A673 (cell line): Measurements from ENCODE around the gene VAV2. TPM values are rescaled to one million over a fixed set of nuclear protein-coding genes. Genes with fewer than 3 reads are reported as not detected.

Experiments used
- BruUV-seq: library from RNA; stranded (reverse); fragments of 400-500 nt; replicated peaks from 2 replicates; lab custom pipeline; 2021; lab: Mats Ljungman, UMichigan
- CTCF ChIA-PET: fragments of 300-600 bp; sonication (Branson Sonifier 250); formaldehyde crosslinking; loops from one replicate; lab custom pipeline; 2022; ENCODE audit warnings: antibody characterized with exemption; lab: Charles Lee
- POLR2A ChIA-PET: fragments of 300-600 bp; sonication (Branson Sonifier 250); formaldehyde crosslinking; loops from one replicate; lab custom pipeline; 2022; ENCODE audit warnings: antibody characterized with exemption; ENCODE audit not compliant: low non-redundant PET; lab: Charles Lee
- DNase-seq: peaks from one replicate; pipeline ENCODE4 v3.0.0-alpha.2; 2015; ENCODE audit warnings: low spot score
- H3K27ac ChIP-seq: fragments of 200-600 bp; sonication (generic); 2 replicates; pipeline ENCODE4 v1.5.1; 2016; ENCODE audit warnings: mixed run types, low read depth, mild to moderate bottlenecking, mixed read lengths, antibody characterized with exemption, low read length; ENCODE audit not compliant: poor library complexity, severe bottlenecking
- H3K27me3 ChIP-seq: fragments of 200-600 bp; sonication (generic); replicated peaks from 2 replicates; pipeline ENCODE4 v1.6.1; 2017; ENCODE audit warnings: mixed run types, low read depth, mild to moderate bottlenecking, mixed read lengths, antibody characterized with exemption, low read length; ENCODE audit not compliant: insufficient read depth, poor library complexity
- H3K36me3 ChIP-seq: fragments of 200-600 bp; sonication (generic); 2 replicates; pipeline ENCODE4 v1.6.1; 2016; ENCODE audit warnings: mixed run types, mild to moderate bottlenecking, mixed read lengths, antibody characterized with exemption, low read length; ENCODE audit not compliant: insufficient read depth, poor library complexity, severe bottlenecking
- H3K4me1 ChIP-seq: fragments of 200-600 bp; sonication (generic); 2 replicates; pipeline ENCODE4 v1.6.1; 2017; ENCODE audit warnings: mixed run types, mild to moderate bottlenecking, mixed read lengths, antibody characterized with exemption, low read length; ENCODE audit not compliant: insufficient read depth, poor library complexity, severe bottlenecking
- H3K4me3 ChIP-seq: fragments of 200-600 bp; sonication (generic); 2 replicates; pipeline ENCODE4 v1.5.1; 2016; ENCODE audit warnings: low read depth, mixed run types, mild to moderate bottlenecking, mixed read lengths, low read length; ENCODE audit not compliant: poor library complexity, severe bottlenecking
- H3K9me3 ChIP-seq: fragments of 200-600 bp; sonication (generic); 2 replicates; pipeline ENCODE4 v1.6.1; 2016; ENCODE audit warnings: mixed run types, low read depth, mild to moderate bottlenecking, mixed read lengths, antibody characterized with exemption, low read length; ENCODE audit not compliant: poor library complexity, severe bottlenecking
- CTCF ChIP-seq: fragments of 300-800, 200-600 bp; sonication (generic); conservative IDR thresholded peaks from 2 replicates; pipeline ENCODE4 v1.5.1; 2017; ENCODE audit warnings: low read depth, mild to moderate bottlenecking, antibody characterized with exemption, low read length, moderate library complexity, mixed read lengths
- EZH2 ChIP-seq: fragments of 200-600 bp; sonication (generic); IDR thresholded peaks from 2 replicates; pipeline ENCODE4 v1.6.1; 2017; ENCODE audit warnings: borderline replicate concordance, low read depth, mild to moderate bottlenecking, mixed read lengths, antibody characterized with exemption, low read length; ENCODE audit not compliant: poor library complexity, severe bottlenecking
- intact Hi-C: fragments of 100-400 bp; cut with micrococcal nuclease; formaldehyde crosslinking; loops from one replicate; pipeline ENCODE4 v1.10.0; 2022; ENCODE audit not compliant: unreplicated experiment
- total RNA-seq: library from RNA; stranded (reverse); gene quantifications from 2 replicates; pipeline ENCODE4 v1.2.3, GENCODE V29; 2021

Gene VAV2
- total RNA-seq, 1 experiment from 2014 or later, result 16.4 TPM

GRCh38 chr9:133891741-133892140 is 100.4 kb downstream of the VAV2 start:
- Histone ChIP-seq H3K9me3 (no peaks in the 10 kb centered on the region), H3K4me1 (peaks cover 7% of the 10 kb centered on the region), H3K27me3 (no peaks in the 10 kb centered on the region), H3K27ac (no peak overlapping the region), H3K36me3 (no peaks in the 10 kb centered on the region), H3K4me3 (no peak overlapping the region)
- no TSS peak for BruUV-seq
- ChIA-PET CTCF (no interaction called here), POLR2A (no interaction called here)
- intact Hi-C loops, result no loop called here
- TF ChIP-seq EZH2 (no peak), CTCF (no peak)
- DNase-seq, result no peak

GRCh38 chr9:133890583-133890982 is 101.5 kb downstream of the VAV2 start:
- Histone ChIP-seq H3K27ac (no peak overlapping the region), H3K36me3 (no peaks in the 10 kb centered on the region), H3K27me3 (no peaks in the 10 kb centered on the region), H3K4me3 (no peak overlapping the region), H3K4me1 (peaks cover 7% of the 10 kb centered on the region), H3K9me3 (no peaks in the 10 kb centered on the region)
- DNase-seq, result no peak
- TF ChIP-seq CTCF (no peak), EZH2 (no peak)
- intact Hi-C loops, result no loop called here
- BruUV-seq, result no TSS peak
- POLR2A ChIA-PET, result no interaction called here
- CTCF ChIA-PET, result no interaction called here

- BruUV-seq, result no TSS peak
- Histone ChIP-seq H3K9me3 (no peaks in the 10 kb centered on the region), H3K27me3 (no peaks in the 10 kb centered on the region), H3K4me1 (peaks cover 7% of the 10 kb centered on the region), H3K4me3 (no peak overlapping the region), H3K36me3 (no peaks in the 10 kb centered on the region), H3K27ac (peak overlapping the region; percentile 22)
- DNase-seq, result peak; percentile 25
- intact Hi-C loops, result no loop called here
- TF ChIP-seq EZH2 (no peak), CTCF (no peak)
- POLR2A ChIA-PET, result no interaction called here
- CTCF ChIA-PET, result no interaction called here
These were observed 102.4 kb downstream of the VAV2 start for GRCh38 chr9:133889584-133890301.
